HG02610 (cell line): ENCODE measurements around the gene TEX261.

ENCODE experiments used
- ATAC-seq: cut with Tn5 transposase; IDR thresholded peaks from one replicate; pipeline ENCODE4 v1.9.1; 2021; ENCODE audit warnings: mild to moderate bottlenecking, moderate library complexity; ENCODE audit not compliant: unreplicated experiment

The TEX261 gene

DNA sequence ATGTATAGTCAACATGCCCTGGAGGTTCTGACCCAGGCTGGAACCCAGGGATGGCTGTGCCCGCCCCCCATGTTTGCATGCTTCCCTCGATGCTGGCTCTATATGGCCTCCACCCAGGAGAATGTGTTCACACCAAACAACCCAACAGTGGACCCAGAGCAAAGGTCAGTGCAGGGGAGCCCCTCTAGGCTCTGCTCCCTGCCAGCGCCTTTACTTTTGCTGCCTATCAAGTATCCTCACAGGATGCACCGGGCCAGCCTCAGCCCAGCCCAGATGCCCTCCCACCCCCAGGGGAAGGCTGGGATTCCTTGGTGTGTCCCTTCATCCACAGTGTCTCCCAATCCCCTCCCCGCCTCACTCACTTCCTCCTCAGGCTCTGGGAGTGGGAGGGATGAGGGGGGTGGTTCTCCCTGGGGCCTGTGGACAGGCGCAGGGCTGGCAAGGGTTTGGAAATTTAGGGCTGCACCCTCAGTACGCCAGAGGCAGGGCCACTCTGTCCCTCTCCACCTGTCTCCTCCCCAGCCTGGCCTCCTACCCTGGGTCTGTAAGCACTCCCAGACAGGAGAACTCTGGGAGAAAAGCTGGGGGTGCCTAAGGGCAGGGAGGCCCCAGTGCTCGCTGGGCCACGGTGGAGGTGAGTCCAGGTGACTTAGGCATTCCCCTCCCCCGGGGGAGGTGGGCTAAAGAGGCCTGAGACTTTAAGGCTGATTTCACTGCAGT is 56.6 kb downstream of the TEX261 start:
- no peak for ATAC-seq

GRCh38 chr2:70936979-70937811 is 57.5 kb downstream of the TEX261 start:
- no peak for ATAC-seq

GRCh38 chr2:70936165-70936978 is 58.3 kb downstream of the TEX261 start:
- no peak for ATAC-seq
